A172 (cell line): ENCODE results near the gene TUBB1. TPM values are rescaled to one million over a fixed set of nuclear protein-coding genes. Genes with fewer than 3 reads are reported as not detected.
"Not testable (repeated sequence)": the region's sequence is repeated elsewhere in the genome, so short reads cannot be mapped to it uniquely, and the experiment has no call there.

Source experiments
- DNase-seq: peaks from one replicate; pipeline ENCODE4 v3.0.0-alpha.2; 2015; ENCODE audit warnings: low spot score
- total RNA-seq: library from RNA; depleted of rRNA; stranded (reverse); fragments of >200 nt; shearing (Covaris generic); gene quantifications from 2 replicates; pipeline ENCODE4 v1.2.3, GENCODE V29; 2014; rRNA removed

Gene TUBB1
- total RNA-seq = 0.36 and 0.64 TPM in 2 replicates

- no peak for DNase-seq
Measured at GRCh38 chr20:59019217-59019616, at the start of gene TUBB1. TUBB1 (plus strand) TSS chr20:59019429; CDS start chr20:59019523, 94 bp downstream.

GRCh38 chr20:58969439-58969838 is 49.8 kb upstream of the TUBB1 start:
- DNase-seq = no peak

DNA sequence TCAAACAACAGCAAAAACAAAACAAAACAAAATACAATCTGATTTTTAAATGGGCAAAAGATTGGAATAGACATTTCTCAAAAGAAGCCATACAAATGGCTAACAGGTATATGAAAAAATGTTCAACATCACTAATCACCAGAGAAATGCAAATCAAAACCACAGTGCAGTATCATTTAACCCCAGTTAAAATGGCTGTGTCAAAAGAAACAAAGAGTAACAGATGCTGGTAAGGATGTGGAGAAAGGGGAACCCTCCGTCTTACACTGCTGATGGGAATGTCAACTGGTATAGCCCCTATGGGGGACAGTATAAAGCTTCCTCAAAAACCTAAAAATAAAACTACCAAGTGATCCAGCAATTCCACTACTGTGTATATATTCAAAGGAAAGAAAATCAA is 49.1 kb upstream of the TUBB1 start:
- no peak for DNase-seq

DNA sequence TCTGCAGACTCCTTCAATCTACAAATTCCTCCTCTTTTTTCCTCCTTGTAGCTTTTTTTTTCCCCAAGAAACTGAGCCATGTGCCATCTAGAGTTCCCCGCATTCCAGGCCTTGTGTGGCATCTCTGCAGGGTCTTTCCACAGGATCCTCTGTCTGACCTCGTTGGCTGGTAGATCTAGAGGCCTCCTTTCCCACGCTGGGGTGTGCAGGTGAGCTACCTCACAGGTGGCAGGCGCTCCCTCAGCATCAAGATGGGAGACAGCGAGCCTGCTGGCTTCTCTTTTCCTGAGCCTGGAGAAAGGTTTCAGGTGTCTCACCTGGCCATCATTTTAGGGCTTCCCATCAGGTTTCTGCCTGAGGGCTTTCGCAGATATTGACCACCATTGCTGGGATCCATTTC is 47.8 kb upstream of the TUBB1 start:
- no peak for DNase-seq

- no peak for DNase-seq
Measured at GRCh38 chr20:58973179-58973578, 46.0 kb upstream of the TUBB1 start.

- DNase-seq = no peak
Measured at GRCh38 chr20:58973866-58974265, 45.4 kb upstream of the TUBB1 start.

GRCh38 chr20:58975353-58975752 is 43.9 kb upstream of the TUBB1 start:
- DNase-seq = no peak

DNA sequence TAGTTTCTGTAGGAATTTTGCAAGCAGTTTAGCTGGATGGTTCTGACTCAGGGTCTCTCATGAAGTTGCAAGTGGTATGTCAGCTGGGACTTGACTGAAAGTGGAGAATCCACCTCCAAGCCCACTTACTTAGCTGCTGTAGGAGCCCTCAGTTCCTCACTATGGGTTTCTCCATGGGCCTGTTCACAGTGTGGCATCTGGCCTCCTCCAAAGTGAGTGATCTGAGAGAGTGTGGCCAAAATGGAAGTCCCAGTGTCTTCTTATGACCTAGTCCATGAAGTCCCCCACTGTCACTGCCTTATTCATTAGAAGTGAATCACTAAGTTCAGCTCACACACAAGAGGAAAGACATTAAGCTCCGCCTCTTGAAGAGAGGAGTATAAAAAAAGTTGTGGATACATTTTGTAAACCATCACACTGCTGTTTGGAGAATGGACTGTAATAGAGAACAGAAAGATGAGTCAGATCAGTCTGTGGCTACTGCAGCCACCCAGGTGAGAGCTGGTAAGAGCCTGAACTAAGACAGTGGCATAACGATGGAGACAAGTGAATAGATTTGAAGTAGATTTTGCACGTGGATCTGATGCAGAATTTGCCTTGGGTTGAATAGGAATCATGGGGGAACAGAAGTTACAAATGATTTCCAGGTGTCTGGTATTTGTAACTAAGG is 43.0 kb upstream of the TUBB1 start:
- DNase-seq = no peak

DNA sequence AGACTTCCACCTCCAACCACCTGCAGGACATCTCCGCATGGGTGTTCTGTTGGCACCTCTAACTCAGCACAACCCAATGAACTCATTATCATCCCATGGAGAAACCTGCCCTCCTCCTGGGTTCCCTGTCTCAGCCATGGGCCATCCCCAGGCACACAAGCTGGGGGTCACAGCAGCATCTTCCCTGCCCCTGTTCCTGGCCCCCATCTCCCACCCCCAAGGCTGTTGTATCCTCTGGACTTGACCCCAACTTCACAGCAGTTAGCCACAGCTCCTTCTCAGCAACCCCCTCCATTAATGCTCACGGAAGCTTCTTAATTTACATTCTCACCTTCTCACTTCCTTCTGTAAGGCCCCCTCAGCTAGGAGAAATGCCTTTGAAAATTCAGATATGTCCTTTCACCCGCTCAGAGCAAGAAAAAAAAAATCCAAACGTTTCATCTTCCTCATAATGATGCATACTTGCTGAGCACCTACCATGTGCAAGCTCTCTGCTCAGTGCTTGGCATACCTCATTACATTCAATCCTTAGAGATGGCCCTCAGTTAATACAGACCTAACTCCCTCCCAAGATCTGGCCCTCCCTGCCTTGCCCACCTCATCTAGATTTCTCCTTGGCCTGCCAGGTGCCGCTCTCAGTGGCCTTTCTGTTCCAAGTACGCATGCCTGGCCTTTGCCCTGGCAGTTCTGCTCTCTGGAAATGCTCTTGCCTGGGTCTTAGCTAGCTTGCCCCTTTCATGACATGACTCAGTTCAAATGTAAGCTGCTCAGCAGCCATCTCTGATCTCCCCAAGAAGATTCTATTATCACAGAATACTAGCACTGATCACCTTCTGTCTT is 40.7 kb upstream of the TUBB1 start:
- DNase-seq = no peak

DNA sequence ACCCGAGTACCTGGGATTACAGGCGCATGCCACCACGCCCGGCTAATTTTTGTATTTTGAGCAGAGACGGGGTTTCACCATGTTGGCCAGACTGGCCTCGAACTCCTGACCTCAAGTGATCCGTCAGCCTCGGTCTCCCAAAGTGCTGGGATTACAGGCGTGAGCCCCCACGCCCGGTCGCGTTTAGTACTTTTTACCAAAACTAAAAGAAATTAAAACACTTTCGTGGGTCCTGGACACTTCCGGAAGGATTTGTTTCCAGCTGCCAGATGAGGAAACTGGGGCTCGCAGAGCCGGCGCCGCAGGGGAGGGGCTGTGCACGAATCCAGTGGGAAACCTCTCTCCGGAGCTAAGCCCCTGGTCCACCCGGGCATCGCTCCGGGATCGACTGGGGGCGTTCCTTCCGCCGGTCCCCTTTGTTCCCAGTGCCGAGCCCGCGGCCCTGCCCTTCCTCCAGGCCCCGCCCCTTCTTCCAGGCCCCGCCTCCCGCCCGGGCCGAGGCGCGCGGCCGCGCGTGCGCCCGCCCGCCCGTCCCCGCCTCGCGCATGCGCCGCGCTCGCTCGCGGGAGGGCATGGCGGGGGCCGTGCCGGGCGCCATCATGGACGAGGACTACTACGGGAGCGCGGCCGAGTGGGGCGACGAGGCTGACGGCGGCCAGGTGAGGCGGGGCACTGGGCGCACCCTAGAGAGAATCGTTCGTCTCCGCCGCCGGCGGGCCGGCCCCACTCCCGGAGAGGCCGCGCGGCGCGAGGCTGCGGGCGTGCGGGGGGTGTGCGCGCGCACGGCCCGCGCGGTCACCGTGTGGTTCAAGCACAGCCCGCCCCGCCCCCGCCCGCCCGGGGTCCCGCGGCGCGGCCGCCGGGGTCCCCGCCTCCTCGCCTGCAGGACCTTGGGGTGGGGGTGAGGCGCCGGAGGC is 38.3 kb upstream of the TUBB1 start, which contains the start of gene NELFCD:
Gene NELFCD, plus strand, starts transcription at position 546 of the 917 bp plus-strand sequence. Its CDS starts 54 bp downstream, at position 600.
- DNase-seq = peak; percentile 74

DNA sequence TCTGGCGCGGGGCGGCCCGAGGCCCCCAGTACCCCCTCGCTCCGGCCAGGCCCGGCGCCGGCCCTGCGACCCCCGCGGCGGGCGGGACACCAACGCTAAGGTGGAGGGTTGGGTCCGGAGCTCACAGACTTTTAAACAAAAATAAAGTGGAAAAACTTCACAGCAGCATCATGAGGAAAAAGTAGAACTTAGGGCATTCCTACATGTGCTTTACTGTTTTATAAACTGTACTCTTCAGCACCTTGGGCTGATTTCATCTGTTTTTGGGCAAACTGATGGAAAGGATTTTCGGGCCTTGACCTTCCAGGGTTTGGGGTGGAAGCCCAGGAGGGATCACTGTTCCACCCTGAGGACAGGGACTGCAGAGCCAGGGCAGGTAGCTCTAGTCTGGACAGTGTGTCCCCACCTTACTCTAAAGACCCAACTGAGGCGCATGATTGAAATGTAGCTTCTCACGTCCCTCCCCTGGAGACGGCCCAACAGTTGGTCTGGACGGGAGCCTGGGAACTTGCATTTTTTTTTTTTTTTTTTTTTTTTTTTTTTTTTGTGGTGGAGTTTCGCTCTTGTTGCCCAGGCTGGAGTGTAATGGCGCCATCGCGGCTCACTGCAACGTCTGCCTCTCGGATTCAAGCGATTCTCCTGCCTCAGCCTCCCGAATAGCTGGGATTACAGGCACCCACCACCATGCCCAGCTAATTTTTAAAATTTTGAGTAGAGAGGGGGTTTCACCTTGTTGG is 37.4 kb upstream of the TUBB1 start:
- DNase-seq = no peak

GRCh38 chr20:58982406-58983114 is 36.7 kb upstream of the TUBB1 start:
- no peak for DNase-seq

GRCh38 chr20:58983115-58983468 is 36.1 kb upstream of the TUBB1 start:
- DNase-seq = not testable (repeated sequence)

- no peak for DNase-seq
Measured at GRCh38 chr20:58984691-58985090, 34.5 kb upstream of the TUBB1 start.

- no peak for DNase-seq
Measured at GRCh38 chr20:58985656-58986055, 33.6 kb upstream of the TUBB1 start.

GRCh38 chr20:58986286-58986967 is 32.8 kb upstream of the TUBB1 start:
- DNase-seq = no peak

DNA sequence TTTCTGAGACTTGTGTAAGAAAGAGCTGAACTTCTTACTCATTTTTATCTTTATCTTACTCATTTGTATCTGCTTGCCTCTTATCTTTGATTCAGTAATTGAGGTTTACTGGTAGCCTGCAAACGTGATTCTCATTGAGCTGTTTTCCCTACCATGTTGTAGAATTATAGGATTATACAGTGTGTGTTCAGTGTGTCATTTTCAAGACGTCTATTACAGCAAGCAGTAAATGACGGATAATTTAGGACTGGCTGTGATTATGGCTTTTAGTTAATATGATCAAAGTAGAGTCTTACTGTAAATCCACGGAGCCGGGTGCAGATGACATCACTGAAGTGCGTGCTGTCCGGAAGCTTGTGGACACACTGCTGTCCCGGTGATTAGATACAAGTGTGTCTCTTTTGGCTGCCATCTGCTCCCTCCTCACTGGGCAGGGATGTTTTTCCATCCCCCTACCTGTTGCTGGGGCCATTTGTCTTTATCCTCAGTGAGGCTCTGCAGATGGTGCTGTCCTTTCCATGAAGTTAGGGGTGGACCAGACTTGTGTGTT is 32.2 kb upstream of the TUBB1 start:
- DNase-seq = no peak

- no peak for DNase-seq
Measured at GRCh38 chr20:58987790-58988564, 31.3 kb upstream of the TUBB1 start.

DNA sequence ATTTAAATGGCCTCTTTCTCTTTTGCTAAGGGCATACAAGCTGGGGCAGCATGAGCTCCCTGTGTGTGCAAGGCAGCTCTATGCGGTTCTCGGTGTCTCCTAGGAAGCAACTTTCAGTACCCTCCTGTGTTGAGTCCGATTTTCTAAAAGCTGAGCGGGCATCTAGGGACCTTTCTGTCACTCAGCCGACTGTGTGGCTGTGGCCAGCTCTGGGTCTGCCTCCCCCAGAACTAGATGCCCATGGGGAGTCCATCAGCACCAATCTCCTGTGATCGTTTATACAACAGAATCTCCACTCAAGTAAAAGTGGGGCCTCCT is 30.7 kb upstream of the TUBB1 start:
- DNase-seq = no peak
